ENCODE results near the gene GPR143.
"Not testable (repeated sequence)": the region's sequence is repeated elsewhere in the genome, so short reads cannot be mapped to it uniquely, and the experiment has no call there.

The GPR143 gene

GRCh38 chrX:9765737-9766097 is at the start of gene GPR143:
TSS of gene GPR143 (minus strand) at chrX:9765847. CDS start at chrX:9765817, 30 bp downstream.
- no peak for DNase-seq

GRCh38 chrX:9811086-9811485 is 45.4 kb upstream of the GPR143 start:
- not testable (repeated sequence) for DNase-seq

DNA sequence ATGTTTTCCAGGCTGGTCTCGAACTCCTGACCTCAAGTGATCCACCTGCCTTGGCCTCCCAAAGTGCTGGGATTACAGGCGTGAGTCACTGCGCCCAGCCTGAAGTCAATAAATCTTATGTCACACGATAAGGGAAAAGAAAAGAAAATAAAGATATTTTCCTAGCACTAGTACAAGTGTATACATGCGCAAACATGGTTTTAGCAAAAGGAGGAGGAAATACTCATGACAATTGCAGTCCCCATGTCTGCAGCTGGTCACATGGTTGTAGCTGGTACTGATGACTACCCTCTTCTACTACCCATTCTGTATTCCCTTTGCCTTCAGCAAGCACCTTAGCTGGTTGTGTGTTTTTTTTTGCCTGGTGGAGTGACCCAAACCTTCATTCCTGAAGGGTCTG is 44.2 kb upstream of the GPR143 start:
- DNase-seq = not testable (repeated sequence)

GRCh38 chrX:9807355-9808182 is 41.9 kb upstream of the GPR143 start:
- DNase-seq = no peak

DNA sequence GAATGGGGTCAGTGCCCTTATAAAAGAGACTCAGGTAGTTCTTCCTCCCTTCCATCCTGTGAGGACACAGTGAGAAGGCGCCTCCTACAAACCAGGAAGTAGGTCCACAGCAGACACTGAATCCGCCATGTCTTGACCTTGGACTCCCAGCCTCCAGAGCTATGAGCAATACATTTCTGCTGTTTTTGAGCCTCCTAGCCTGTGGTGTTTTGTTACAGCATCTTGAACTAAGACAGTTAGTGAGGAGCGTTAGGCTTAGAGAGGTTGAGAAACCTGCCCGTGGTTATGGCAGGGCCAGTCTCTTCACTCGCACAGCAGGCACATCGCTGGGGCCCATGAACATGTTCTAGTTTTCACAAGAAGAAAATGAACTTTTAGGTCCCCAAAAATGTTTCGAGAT is 40.3 kb upstream of the GPR143 start:
- no peak for DNase-seq

DNA sequence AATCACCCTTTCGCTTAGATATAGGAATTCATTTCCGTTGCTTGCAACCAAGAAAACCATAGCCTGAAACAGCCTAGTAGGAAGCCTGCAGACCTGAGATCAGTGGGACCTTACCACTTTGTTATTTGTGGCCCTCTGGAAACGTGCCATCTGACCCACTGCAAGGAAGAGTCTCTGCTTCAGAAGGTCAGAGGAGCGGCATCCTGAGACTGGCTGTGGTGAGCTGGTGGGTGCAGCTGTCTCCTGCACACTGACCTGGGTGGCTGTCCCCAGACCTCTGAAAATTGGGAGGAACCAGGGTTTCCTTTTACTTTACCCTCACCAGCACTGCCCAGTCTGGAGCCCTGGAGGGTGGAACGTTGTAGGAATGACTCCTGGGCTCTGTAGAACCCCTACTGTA is 38.8 kb upstream of the GPR143 start:
- DNase-seq = no peak

GRCh38 chrX:9802737-9803136 is 37.1 kb upstream of the GPR143 start:
- DNase-seq = no peak

DNA sequence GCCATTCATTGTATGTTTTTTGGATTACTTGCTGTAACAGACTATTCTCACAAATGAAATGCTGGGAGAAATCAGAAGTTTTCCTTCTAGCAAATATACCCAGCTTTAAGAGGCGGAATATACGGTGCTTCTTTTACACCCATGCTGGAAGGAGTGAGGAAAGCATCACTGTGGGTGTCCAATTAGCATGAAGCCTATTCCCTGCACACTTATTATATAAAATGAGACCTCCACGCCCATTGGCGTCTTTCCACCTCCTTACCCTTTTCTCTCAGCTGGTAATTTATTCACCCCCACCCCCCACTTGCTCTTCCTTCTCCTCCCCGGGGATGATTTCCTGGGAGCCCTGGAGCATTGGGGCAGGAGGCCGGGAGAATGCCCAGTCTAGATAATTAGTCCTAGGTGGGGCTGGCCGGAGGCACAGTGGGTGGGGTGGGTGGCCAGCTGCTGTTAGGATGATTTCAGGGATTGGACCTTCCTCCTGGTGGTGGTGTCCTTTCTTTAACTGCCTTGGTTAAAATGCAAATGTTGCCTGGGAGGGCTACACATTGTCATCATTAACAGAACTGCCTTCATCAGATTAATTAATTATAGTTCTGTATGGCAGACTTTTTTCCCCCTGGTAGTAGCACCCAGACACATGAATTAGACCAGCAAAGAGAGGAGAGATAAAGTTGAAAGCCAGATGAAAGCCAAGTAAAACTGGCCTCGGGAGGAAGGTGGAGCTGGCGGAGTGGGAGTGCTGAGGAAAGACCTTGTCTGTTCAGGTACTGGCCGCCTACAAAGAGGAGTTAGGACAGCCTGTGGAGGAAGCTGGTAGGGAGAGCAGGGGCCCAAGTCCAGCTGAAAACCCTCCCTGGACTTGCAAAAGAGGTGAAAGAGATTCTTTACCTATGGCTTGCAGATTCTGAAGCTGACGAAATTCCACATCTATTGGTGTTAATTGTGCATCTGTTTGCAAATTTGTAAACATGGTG is 32.0 kb upstream of the GPR143 start:
- DNase-seq = no peak

- DNase-seq = no peak
Observed at GRCh38 chrX:9794495-9794894, 28.8 kb upstream of the GPR143 start.

- no peak for DNase-seq
Observed at GRCh38 chrX:9790866-9791265, 25.2 kb upstream of the GPR143 start.

DNA sequence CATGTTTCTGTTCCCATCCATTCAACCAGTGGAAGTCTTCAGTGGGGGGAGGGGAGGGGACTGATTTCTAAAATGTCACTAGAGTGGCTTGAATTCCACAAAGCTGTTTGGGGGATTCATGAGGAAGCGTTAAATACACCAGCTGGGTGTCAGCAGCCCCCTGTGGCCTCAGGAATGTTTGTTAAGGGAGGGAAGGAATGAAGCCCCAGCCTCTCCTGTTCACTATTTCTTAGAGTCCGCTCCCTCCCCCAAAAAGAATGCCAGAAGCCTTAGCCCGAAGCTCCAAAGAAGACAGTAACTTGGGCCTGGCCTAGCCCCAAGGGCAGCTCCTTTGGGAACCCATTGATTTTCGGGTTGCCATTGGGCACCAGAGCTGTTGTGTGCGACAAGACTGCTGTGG is 23.9 kb upstream of the GPR143 start:
- DNase-seq = no peak

DNA sequence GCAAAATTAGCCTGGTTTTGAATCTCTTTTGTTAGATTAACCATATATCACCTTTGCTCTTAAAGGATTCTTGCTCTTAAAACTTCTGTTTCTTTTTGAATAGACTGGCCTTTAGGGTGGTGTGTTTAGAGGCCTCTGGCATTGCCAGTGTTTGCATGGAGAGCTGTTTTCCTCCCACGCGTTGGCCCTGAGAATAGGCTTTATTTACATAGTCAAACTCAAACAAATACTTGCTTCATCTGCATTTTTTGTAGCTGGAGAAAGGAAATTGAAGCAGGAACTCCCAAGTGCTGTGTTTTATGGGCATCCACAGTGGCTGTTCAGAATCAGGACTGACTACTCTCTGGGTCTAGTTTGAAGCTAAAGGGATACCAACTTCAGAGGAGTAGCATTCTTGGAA is 23.3 kb upstream of the GPR143 start:
- DNase-seq = no peak

DNA sequence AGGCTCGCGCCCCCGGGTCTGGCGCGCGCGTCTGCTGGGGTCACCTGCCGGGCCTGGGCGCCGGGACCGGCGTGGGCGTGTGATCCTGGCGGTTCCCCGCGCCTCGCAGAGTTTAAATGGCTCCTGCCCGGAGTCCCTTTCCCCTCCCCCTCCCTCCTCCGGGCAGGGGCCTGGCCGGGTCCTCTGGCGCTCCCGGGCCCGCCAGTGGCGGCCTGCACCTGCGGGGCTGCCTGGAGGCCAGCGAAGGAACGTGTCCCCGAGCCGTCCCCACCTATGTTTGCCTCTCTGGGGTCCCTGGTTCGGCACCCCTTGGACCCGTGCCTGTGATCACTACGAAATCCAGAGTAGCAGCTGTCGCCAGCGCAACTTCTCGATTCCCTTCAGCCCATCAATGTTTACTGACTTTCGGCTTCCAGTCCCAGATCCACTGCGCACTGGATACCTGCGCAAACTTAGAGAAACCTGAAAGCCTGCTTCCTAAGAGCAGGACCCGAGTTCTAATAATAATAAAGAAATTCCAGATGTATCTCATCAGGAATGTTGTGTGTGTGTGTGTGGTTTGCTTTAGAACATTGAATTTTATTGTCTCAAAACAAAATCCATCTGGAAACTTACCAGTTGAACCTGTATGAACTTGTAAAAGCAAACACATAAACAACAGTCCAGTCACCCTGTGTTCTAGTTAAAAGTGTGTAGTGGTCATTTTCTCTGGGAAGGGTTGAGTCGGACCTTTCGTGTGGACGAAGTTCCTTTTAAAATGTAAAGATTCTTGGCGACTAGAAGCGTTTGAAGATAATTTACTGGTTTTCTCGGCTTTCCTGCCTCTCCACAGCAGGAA is 21.4 kb upstream of the GPR143 start:
- DNase-seq = no peak

- no peak for DNase-seq
Observed at GRCh38 chrX:9785944-9786797, 20.5 kb upstream of the GPR143 start, which contains the start of gene SHROOM2. TSS of gene SHROOM2 (plus strand) at chrX:9786429. CDS start at chrX:9786546, 117 bp downstream.

GRCh38 chrX:9785254-9785943 is 19.8 kb upstream of the GPR143 start:
- DNase-seq = no peak

DNA sequence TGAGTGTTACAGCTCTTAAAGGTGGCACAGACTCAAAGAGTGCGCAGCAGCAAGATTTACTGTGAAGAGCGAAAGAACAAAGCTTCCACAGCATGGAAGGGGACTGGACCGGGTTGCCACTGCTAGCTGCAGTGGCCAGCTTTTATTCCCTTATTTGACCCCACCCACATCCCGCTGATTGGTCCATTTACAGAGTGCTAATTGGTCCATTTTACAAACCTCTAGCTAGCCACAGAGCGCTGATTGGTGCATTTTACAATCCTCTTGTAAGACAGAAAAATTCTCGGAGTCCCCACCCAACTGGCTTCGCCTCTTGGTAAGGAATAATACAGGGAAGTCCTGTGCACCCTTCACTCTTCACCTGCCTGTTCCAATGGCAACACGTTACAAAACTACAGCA is 18.7 kb upstream of the GPR143 start:
- DNase-seq = no peak

DNA sequence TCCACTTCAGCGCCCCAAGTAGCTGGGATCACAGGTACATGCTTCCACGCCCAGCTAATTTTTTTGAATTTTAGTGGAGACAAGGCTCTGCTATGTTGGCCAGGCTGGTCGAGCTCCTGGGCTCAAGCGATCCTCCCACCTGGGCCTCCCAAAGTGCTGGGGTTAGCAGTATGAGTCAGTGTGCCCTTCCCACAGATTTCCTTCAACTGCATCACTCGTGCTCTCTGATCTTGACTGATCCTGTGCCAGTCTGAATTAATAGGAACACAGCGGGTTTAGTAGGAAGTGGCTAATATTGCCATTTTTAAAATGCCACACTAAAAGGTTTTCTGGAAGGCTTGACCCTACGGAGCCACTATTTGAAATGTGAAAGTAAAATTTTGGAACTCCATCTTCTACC is 16.3 kb upstream of the GPR143 start:
- no peak for DNase-seq

DNA sequence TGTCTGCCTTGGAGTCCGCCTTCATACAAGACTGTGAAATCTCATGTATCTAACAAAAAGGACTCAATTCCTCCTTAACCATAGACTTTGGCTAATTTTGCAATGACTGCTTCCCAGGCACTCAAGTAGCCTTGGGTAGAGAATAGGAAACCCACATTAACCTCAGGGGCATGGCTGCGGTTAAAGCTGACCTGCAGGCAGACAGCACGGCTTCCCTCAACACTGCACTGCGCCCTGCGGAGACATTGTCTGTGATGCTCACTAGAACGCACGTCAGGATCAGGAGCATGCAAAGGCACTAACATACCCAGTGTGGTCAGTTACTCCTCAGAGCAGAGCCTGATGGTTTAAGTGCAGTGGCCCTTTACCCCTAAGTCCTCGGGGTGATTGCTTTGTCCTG is 10.3 kb upstream of the GPR143 start:
- no peak for DNase-seq

DNA sequence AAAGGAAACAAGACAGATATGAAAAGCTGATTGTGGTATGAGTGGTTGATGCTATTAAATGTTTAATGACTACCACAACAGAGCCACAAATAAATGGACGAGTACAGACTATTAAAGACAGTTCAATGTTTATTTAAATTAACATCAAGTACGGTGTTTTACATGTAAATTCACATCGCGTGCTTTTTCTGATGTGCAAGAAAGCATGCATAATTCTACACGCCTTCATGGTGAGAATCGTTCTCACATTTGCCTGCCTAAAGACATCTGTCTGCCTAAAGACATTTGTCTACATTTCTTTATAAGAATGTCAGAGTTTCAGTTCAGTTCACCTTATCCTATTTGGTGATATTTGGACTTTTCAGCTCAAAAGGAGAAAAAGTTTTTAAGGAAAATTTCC is 7.3 kb upstream of the GPR143 start:
- DNase-seq = no peak

- no peak for DNase-seq
Observed at GRCh38 chrX:9770319-9770718, 4.7 kb upstream of the GPR143 start.

- DNase-seq = not testable (repeated sequence)
Observed at GRCh38 chrX:9768321-9768839, 2.7 kb upstream of the GPR143 start.
